ENCODE data around the gene FOXE3. TPM values are rescaled to one million over a fixed set of nuclear protein-coding genes. Genes with fewer than 3 reads are reported as not detected.

FOXE3 gene
- total RNA-seq, 1 experiment from 2014 or later, result 0.15 TPM

DNA sequence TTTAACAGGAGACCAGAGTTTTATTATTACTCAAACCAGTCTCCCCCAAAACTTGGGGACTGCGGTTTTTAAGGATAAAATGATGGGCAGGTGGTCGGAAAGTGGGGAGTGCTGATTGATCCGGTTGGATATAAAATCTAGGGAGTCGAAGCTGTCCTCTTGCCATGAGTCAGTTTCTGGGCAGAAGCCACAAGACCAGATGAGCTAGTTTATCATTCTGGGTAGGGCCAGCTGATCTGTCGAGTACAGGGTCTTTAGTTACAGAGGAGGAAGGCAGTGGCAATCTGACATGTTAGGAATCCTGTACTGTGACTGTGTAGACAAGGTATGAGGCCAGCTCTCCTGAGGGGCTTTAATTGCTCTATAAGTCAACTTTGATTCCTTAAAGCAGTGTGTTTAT is 22.9 kb upstream of the FOXE3 start:
- Histone ChIP-seq H3K14ac (ENCODE audit: insufficient read depth, low read length) (no peak overlapping the region), H3K23me2 (ENCODE audit: insufficient read length, low read depth, low read length, poor library complexity, severe bottlenecking) (no peaks in the 10 kb centered on the region), H4K20me1 (ENCODE audit: control insufficient read depth, insufficient read depth, insufficient read length) (no peaks in the 10 kb centered on the region), H3T11ph (ENCODE audit: low read length) (no peak overlapping the region), H4K5ac (ENCODE audit: insufficient read length, low read depth, low read length) (no peak overlapping the region), H2BK12ac (ENCODE audit: insufficient read length, low read depth, low read length) (no peak overlapping the region), H3K79me1 (ENCODE audit: insufficient read depth, low read depth, low read length, poor library complexity, severe bottlenecking) (no peaks in the 10 kb centered on the region), H2BK5ac (ENCODE audit: insufficient read length, low read length) (no peak overlapping the region), H3K79me2 (ENCODE audit: insufficient read depth, low read length) (no peaks in the 10 kb centered on the region), H2BK15ac (ENCODE audit: low read depth, low read length) (no peak overlapping the region), H3K4me1 (ENCODE audit: insufficient read depth, low read length) (no peaks in the 10 kb centered on the region), H4K91ac (ENCODE audit: insufficient read length, low read depth, low read length) (no peak overlapping the region), H3K9ac (ENCODE audit: extremely low read depth, insufficient read length, low read length) (no peak overlapping the region), H3K27ac (ENCODE audit: insufficient read length, low read depth, low read length) (no peak overlapping the region), H3K4me2 (ENCODE audit: insufficient read depth, insufficient read length, low read length) (no peak overlapping the region), H3K56ac (ENCODE audit: insufficient read length, low read depth, low read length) (no peak overlapping the region), H4K8ac (replicated peaks; ENCODE audit: insufficient read length, low read depth, low read length) (no peak overlapping the region), H3K23ac (ENCODE audit: insufficient read length, low read depth, low read length) (no peak overlapping the region), H2BK120ac (ENCODE audit: low read depth, low read length, poor library complexity, severe bottlenecking) (no peak overlapping the region), H3K27me3 (ENCODE audit: insufficient read depth, low read length) (peaks cover 3% of the 10 kb centered on the region; the same call in 1 of the 2 replicates), H3K9me3 (ENCODE audit: control insufficient read depth, low read depth, low read length) (no peaks in the 10 kb centered on the region), H2BK20ac (ENCODE audit: low read depth, low read length, poor library complexity, severe bottlenecking) (no peak overlapping the region), H2AK5ac (ENCODE audit: insufficient read length, low read length) (no peak overlapping the region), H3K4ac (ENCODE audit: low read depth, low read length) (no peak overlapping the region), H2AFZ (ENCODE audit: low read length) (no peak overlapping the region), H3K18ac (ENCODE audit: insufficient read length, low read depth, low read length) (no peak overlapping the region)
- Mint-ChIP-seq H3K4me3 (no peak overlapping the region), H3K27ac (no peak overlapping the region), H3K27me3 (ENCODE audit: low read depth) (peaks cover 64% of the 10 kb centered on the region), H3K9me3 (no peaks in the 10 kb centered on the region), H3K36me3 (ENCODE audit: insufficient read depth in 1 of 3, low read depth in 3 of 3) (no peaks in the 10 kb centered on the region), H3K4me1 (peaks cover 0 to 2% of the 10 kb centered on the region in 2 experiments; a peak in 2 of 4 replicates)
- no peak for DNase-seq
- WGBS (ENCODE audit: extremely low coverage, insufficient read length, low lambda C conversion rate), result no CpG with 5 or more reads among the region's 5 CpGs
- TF ChIP-seq CTCF (conservative IDR thresholded peaks at IDR 0.05), result no peak
